Iris pigment epithelial cell (primary cell): ENCODE results near the gene HIVEP3.

Experiments used
- DNase-seq: peaks from one replicate; pipeline ENCODE4 v3.0.0-alpha.2; 2011; ENCODE audit warnings: low read depth

The HIVEP3 gene

GRCh38 chr1:41530411-41530810 lies 388.3 kb downstream of the HIVEP3 start:
- no peak for DNase-seq

DNA sequence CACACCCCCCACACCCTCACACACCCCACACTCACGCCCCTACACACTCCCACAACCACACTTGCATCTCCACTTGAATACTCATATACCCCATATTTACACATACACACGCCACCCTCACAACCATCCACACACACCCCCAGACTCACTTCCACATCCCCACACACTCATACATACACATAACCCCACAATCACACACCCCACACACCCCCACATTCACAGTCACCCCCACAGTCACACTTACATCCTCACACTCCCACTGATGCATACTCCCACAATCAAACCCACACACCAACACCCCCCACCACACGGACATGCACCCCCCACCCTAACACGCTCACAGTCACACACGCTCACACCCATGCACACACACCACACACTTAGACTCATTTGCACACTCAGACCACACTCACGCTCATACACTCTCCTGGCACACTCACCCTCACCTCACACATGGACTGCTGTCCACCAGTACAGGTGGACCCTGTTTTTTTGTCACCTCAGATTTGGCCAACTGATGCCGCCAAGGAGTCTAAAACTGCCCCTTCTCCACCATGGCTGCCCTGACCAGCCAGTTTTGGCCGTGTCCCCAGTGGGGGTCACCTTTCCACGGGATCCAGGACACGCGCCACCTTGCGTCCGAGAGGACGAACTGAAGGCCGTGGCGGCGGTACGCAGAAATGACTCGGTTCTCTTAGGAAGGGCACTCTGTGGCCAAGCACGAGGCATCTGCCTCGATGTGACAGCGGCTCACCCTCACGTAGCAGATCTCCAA lies 388.9 kb downstream of the HIVEP3 start:
- DNase-seq = no peak

- no peak for DNase-seq
Measured at GRCh38 chr1:41528726-41529605, 389.8 kb downstream of the HIVEP3 start.

DNA sequence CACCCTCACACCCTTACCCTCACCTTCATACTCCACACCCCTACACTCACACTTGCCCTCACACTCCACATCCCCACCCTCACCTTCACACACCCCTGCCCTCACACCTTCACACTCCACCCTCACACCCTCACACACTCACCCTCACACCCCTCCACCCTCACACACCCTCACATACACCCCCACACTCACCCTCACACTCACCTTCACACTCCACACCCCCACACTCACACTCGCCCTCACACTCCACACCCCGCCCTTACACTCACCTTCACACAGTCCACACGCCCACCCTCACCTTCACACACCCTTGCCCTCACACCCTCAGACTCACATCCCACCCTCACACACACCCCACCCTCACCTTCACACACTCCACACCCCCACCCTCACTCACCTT lies 390.6 kb downstream of the HIVEP3 start:
- DNase-seq = no peak

DNA sequence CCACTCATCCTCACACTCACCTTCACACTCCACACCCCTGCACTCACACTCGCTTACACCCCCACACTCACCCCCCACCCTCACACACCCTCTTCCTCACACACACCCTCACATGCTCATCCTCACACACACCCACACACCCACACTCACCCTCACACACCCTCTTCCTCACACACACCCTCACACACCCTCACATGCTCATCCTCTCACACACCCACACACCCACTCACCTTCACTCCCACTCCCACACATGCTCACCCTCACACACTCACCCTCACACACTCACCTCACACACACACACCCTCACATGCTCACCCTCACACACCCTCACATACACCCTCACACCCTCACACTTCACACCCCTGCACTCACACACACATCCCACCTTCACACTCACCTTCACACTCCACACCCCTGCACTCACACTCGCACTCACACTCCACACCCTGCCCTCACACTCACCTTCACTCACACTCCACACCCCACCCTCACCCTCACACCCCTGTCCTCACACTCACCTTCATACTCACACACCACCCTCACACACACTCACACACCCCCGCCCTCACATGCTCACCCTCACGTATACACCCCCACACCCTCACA lies 391.7 kb downstream of the HIVEP3 start:
- DNase-seq = no peak

DNA sequence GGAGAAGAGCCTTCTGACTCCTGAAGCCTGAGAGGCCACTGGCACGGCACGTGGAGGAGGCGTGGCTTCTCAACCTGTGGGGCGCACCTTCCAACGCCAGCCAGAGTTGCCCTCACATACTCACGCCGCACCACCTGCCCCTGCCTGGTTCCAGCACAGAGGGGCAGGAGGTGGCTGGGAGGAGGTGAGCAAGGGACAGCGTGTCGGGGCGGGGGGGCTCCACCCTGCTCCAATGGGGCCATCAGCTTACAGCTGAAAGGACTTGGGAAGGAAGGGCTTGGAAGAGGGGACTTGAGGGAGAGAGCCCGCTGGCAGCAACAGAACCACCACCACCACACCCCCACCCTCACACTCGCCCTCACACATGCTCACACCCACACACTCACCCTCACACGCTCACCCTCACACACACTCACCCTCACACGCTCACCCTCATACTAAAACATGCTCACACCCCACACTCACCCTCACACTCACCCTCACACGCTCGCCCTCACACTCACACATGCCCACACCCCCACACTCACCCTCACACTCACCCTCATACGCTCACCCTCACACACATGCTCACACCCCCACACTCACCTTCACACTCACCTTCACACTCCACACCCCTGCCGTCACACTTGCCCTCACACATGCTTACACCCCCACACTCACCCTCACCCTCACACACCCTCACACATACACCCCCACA lies 392.7 kb downstream of the HIVEP3 start:
- no peak for DNase-seq

DNA sequence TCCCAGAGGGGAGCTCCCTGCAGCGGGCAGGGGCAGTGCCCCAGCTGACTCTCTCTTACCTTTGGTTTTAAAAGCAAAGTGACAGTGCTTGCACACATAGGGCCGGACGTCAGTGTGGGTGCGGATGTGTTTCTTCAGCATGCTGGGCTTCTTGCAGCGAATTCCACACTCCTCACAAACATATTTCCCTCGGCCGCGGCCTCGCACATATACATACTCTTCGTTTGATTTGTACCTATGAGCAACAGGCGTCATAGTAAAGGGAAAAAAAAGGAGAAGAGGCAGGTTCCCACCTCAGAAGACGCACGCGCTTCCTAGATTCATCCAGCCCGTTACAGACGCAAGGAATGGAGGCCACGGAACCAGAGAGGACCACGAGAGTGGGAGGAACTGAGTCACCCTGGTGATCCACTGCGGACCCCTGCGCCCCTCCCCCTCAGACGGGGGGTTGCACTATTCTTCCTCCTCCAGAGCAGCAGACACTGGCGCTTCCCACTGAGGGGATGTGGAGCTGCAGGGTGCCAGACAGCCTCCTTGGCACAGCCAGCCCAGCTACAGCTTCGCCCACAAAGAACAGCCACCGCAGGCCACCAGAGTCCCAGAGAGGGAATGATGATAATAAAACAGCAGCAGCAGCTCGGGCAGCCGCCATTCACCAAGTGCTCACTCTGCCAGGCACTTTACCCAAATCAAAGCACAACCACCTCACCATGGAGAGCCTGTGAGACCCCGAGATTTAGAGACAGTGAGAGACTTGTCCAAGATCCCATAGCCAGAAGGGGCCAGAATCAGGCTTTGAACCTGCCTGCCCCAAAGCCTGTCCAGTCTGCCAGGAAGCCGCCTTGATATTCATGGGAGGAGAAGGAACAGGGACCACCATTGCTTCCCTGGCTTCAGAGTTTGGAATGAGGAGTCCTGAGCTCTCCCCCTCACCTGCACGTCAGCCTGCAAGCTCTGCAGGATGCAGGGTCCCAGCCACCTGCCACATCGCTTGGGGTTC lies 393.7 kb downstream of the HIVEP3 start:
- no peak for DNase-seq

GRCh38 chr1:41523949-41524675 lies 394.6 kb downstream of the HIVEP3 start:
- no peak for DNase-seq

DNA sequence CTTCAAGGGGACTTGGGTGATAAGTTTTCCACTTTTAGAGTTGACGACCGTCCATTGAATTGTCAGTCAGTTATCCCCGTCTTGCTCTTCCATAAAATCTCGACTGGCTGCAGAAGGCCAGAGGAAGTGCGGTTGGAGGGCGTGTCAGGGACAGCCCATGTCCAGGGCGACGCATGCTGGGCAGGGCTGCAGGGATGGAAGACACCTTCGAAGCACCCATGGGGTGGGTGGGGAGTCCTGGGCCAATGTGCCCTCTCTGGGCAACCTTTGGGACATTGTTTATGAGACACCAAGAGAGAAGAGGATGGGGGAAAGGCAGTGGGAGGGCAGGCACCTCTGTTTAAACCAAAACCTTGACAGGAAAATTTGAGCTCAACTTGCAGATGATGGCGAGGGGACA lies 395.7 kb downstream of the HIVEP3 start:
- DNase-seq = no peak

DNA sequence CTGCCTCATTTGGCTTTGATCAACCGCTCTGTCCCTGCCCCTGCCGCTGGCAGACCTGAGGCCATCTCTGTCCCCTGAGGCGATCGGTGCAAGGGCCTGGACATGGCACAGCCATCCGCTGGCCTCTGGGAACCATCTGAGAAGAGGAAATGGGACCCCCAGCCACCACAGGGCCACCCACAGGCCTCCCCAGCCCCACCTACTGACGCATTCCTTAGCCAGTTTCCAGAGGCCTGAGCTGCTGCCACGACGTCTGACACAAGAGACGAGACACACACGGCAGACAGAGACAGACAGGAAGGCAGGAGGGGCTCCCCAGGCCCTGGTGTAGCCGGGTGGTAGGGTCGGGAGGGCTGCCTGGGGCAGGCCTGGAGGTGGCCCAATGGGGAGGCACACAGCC lies 397.0 kb downstream of the HIVEP3 start:
- no peak for DNase-seq

GRCh38 chr1:41520951-41521752 lies 397.6 kb downstream of the HIVEP3 start:
- no peak for DNase-seq

DNA sequence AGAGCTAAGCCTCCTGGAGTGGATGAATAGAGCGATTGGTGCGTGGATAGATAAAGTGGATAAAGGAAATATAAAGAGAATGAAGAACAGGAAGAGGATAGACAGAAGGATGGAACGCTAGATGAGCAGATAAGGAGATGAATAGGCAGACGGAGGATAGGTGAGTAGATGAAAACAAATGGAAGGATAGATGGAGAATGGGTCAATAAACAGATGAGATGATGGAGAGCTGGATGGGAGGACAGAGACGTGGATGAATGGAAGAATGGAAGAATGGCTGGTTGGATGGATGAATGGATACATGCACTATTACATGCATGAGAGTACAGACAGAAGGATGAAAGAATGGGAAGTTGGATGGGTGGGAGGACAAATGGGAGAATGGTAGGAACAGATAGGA lies 399.1 kb downstream of the HIVEP3 start:
- no peak for DNase-seq

GRCh38 chr1:41518471-41518870 lies 400.3 kb downstream of the HIVEP3 start:
- no peak for DNase-seq

DNA sequence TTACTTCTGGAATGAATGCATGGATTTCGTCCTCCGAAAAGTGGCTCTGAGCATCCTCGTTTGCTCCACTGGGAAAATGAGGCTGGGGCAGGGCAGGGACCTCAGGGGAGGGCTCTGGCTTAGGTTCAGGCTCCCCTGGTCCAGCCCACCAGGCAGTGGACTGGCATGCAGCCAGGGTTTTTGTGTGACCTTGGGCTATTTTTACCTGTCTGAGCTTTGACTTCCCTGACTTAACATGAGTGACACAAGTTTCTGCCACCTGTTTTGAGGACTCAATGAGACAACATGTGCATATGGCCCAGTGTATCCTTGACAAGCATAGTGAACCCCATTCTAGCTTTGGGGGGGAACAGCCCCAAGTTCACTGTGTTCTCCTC lies 401.7 kb downstream of the HIVEP3 start:
- no peak for DNase-seq

- peak; percentile 81 for DNase-seq
Measured at GRCh38 chr1:41516168-41517061, 402.3 kb downstream of the HIVEP3 start.

- DNase-seq = no peak
Measured at GRCh38 chr1:41515778-41516167, 402.9 kb downstream of the HIVEP3 start.

- no peak for DNase-seq
Measured at GRCh38 chr1:41515131-41515678, 403.5 kb downstream of the HIVEP3 start.

- DNase-seq = no peak
Measured at GRCh38 chr1:41514381-41514780, 404.3 kb downstream of the HIVEP3 start.
